Neural cell (in vitro differentiated cells): ENCODE results near the gene TMC6. TPM values are rescaled to one million over a fixed set of nuclear protein-coding genes. Genes with fewer than 3 reads are reported as not detected.

Experiments
- H2AFZ ChIP-seq: fragments of 200-600, 300-800 bp; sonication (generic), shearing (Covaris generic); 2 replicates; pipeline ENCODE4 v1.6.0; 2014; ENCODE audit warnings: low read depth, mild to moderate bottlenecking, antibody characterized with exemption, low read length, moderate library complexity
- H3F3A ChIP-seq: fragments of 200-600 bp; shearing (Covaris generic); 2 replicates; pipeline ENCODE4 v1.6.1; 2016; ENCODE audit warnings: mild to moderate bottlenecking, moderate library complexity, mixed read lengths, antibody characterized with exemption, low read length; ENCODE audit not compliant: insufficient read depth, poor library complexity, severe bottlenecking
- H3K27ac ChIP-seq: fragments of 200-600, 300-800 bp; sonication (generic), shearing (Covaris generic); 2 replicates; pipeline ENCODE4 v1.5.1; 2014; ENCODE audit warnings: mild to moderate bottlenecking, low read length, moderate library complexity
- H3K27me3 ChIP-seq: fragments of 300-800, 200-600 bp; sonication (generic), shearing (Covaris generic); 2 replicates; pipeline ENCODE4 v1.6.0; 2014; ENCODE audit warnings: mild to moderate bottlenecking, low read depth, low read length, moderate library complexity; ENCODE audit not compliant: insufficient read depth
- H3K36me3 ChIP-seq: fragments of 300-800, 200-600 bp; sonication (generic), shearing (Covaris generic); 2 replicates; pipeline ENCODE4 v1.5.1; 2014; ENCODE audit warnings: mild to moderate bottlenecking, antibody characterized with exemption, low read length, moderate library complexity; ENCODE audit not compliant: insufficient read depth
- H3K4me2 ChIP-seq: fragments of 300-800, 200-600 bp; sonication (generic), shearing (Covaris generic); 2 replicates; pipeline ENCODE4 v1.6.0; 2014; ENCODE audit warnings: mild to moderate bottlenecking, low read length
- H3K4me3 ChIP-seq: fragments of 300-800, 200-600 bp; sonication (generic), shearing (Covaris generic); 2 replicates; pipeline ENCODE4 v1.5.1; 2014; ENCODE audit warnings: mild to moderate bottlenecking, low read length, moderate library complexity
- H3K79me2 ChIP-seq: fragments of 200-600 bp; shearing (Covaris generic); replicated peaks from 2 replicates; pipeline ENCODE4 v1.6.0; 2014; ENCODE audit warnings: mild to moderate bottlenecking, low read length, moderate library complexity; ENCODE audit not compliant: insufficient read depth
- H3K9ac ChIP-seq: fragments of 300-800, 200-600 bp; sonication (generic), shearing (Covaris generic); 2 replicates; pipeline ENCODE4 v1.6.1; 2016; ENCODE audit warnings: mild to moderate bottlenecking, low read length, mixed read lengths
- H3K9me2 ChIP-seq: fragments of 200-600 bp; shearing (Covaris generic); 2 replicates; pipeline ENCODE4 v1.6.1; 2016; ENCODE audit warnings: mild to moderate bottlenecking, low read length, mixed read lengths; ENCODE audit not compliant: insufficient read depth
- H3K9me3 ChIP-seq: fragments of 200-600, 300-800 bp; sonication (generic), shearing (Covaris generic); 2 replicates; pipeline ENCODE4 v1.6.1; 2016; ENCODE audit warnings: mild to moderate bottlenecking, mixed run types, low read length, moderate library complexity, mixed read lengths
- H4K20me1 ChIP-seq: fragments of 200-600 bp; shearing (Covaris generic); 2 replicates; pipeline ENCODE4 v1.6.1; 2016; ENCODE audit warnings: mild to moderate bottlenecking, mixed run types; ENCODE audit not compliant: insufficient read depth
- CTCF ChIP-seq: fragments of 450-650 bp; IDR thresholded peaks from 2 replicates; pipeline ENCODE4 v1.5.1; 2014; ENCODE audit warnings: antibody characterized with exemption, mild to moderate bottlenecking, moderate library complexity; ENCODE audit not compliant: poor library complexity, severe bottlenecking
- EP300 ChIP-seq: fragments of 450-650 bp; conservative IDR thresholded peaks from 2 replicates; pipeline ENCODE4 v1.6.1; 2014; ENCODE audit warnings: antibody characterized with exemption, mild to moderate bottlenecking, moderate library complexity; ENCODE audit not compliant: poor library complexity, severe bottlenecking
- EZH2 ChIP-seq: fragments of 200-600, 300-800 bp; shearing (Covaris generic), sonication (generic); IDR thresholded peaks from 2 replicates; pipeline ENCODE4 v1.6.1; 2014; ENCODE audit warnings: antibody characterized with exemption, low read length, borderline replicate concordance, mild to moderate bottlenecking; ENCODE audit not compliant: insufficient read depth, poor library complexity, severe bottlenecking
- MXI1 ChIP-seq: fragments of 450-650 bp; conservative IDR thresholded peaks from 2 replicates; pipeline ENCODE4 v1.6.1; 2014; ENCODE audit warnings: antibody characterized with exemption, mild to moderate bottlenecking; ENCODE audit not compliant: poor library complexity, severe bottlenecking
- POLR2AphosphoS5 ChIP-seq: IDR thresholded peaks from 2 replicates; pipeline ENCODE4 v1.6.1; 2012
- RAD21 ChIP-seq: fragments of 450-650 bp; conservative IDR thresholded peaks from 2 replicates; pipeline ENCODE4 v1.6.1; 2014; ENCODE audit warnings: antibody characterized with exemption, mild to moderate bottlenecking, moderate library complexity
- REST ChIP-seq: IDR thresholded peaks from 2 replicates; pipeline ENCODE4 v1.6.1; 2012; ENCODE audit warnings: borderline replicate concordance
- SMC3 ChIP-seq: fragments of 450-650 bp; conservative IDR thresholded peaks from 2 replicates; pipeline ENCODE4 v1.6.1; 2014; ENCODE audit warnings: antibody characterized with exemption, mild to moderate bottlenecking, moderate library complexity; ENCODE audit not compliant: poor library complexity
- TAF1 ChIP-seq: IDR thresholded peaks from 2 replicates; pipeline ENCODE4 v1.6.1; 2012; ENCODE audit warnings: low read depth
- polyA plus RNA-seq: library from polyadenylated mRNA; depleted of rRNA; stranded (reverse); fragments of >200 nt; gene quantifications from 2 replicates; pipeline ENCODE4 v1.2.3, GENCODE V29; 2014

Gene TMC6
- polyA plus RNA-seq, 1 donor from 2014 or later, result 0.16 TPM

GRCh38 chr17:78121801-78122215 lies 6.7 kb downstream of the TMC6 start:
- H3F3A ChIP-seq, result no peaks in the 10 kb centered on the region
- H4K20me1 ChIP-seq, result no peaks in the 10 kb centered on the region
- no peaks in the 10 kb centered on the region for H3K27me3 ChIP-seq
- no peak overlapping the region for H3K9ac ChIP-seq
- H3K36me3 ChIP-seq, result no peaks in the 10 kb centered on the region
- no peaks in the 10 kb centered on the region for H3K9me3 ChIP-seq
- no peak overlapping the region for H3K4me3 ChIP-seq
- H3K27ac ChIP-seq, result no peak overlapping the region
- no peak overlapping the region for H3K4me2 ChIP-seq
- no peak for TF ChIP-seq SMC3
- TF ChIP-seq RAD21, result no peak
- no peaks in the 10 kb centered on the region for H3K9me2 ChIP-seq
- no peak overlapping the region for H2AFZ ChIP-seq
- H3K79me2 ChIP-seq, result no peaks in the 10 kb centered on the region

- H3K36me3 ChIP-seq, result no peaks in the 10 kb centered on the region
Observed at GRCh38 chr17:78120971-78121800, 7.4 kb downstream of the TMC6 start.

More at GRCh38 chr17:78120971-78121800, 7.4 kb downstream of the TMC6 start:
- H2AFZ ChIP-seq, result no peak overlapping the region
- no peaks in the 10 kb centered on the region for H4K20me1 ChIP-seq
- no peaks in the 10 kb centered on the region for H3K9me2 ChIP-seq
- H3K79me2 ChIP-seq, result no peaks in the 10 kb centered on the region
- H3K9ac ChIP-seq, result no peak overlapping the region
- no peak overlapping the region for H3K27ac ChIP-seq
- no peaks in the 10 kb centered on the region for H3F3A ChIP-seq
- no peaks in the 10 kb centered on the region for H3K27me3 ChIP-seq
- TF ChIP-seq POLR2AphosphoS5, result no peak
- TF ChIP-seq MXI1, result no peak
- no peak for TF ChIP-seq CTCF
- no peak for TF ChIP-seq RAD21
- TF ChIP-seq EZH2, result no peak
- TF ChIP-seq EP300, result no peak
- no peak for TF ChIP-seq REST
- no peak for TF ChIP-seq TAF1
- no peak for TF ChIP-seq SMC3
- no peaks in the 10 kb centered on the region for H3K9me3 ChIP-seq
- H3K4me2 ChIP-seq, result no peak overlapping the region
- no peak overlapping the region for H3K4me3 ChIP-seq
